GM19468 (cell line): ENCODE results near the gene FLT1.
A peak's percentile ranks its signal among the peaks of the same experiment; 100 is the strongest.

Experiments used
- ATAC-seq: cut with Tn5 transposase; IDR thresholded peaks from one replicate; pipeline ENCODE4 v1.9.1; 2021; ENCODE audit warnings: mild to moderate bottlenecking, moderate library complexity, moderate number of reproducible peaks; ENCODE audit not compliant: unreplicated experiment; ENCODE audit errors: extremely low read depth

The FLT1 gene

GRCh38 chr13:28333204-28333881 lies 161.6 kb downstream of the FLT1 start:
- no peak for ATAC-seq

- no peak for ATAC-seq
These were observed 165.4 kb downstream of the FLT1 start for GRCh38 chr13:28329395-28330158.

GRCh38 chr13:28328271-28328607 lies 166.7 kb downstream of the FLT1 start:
- no peak for ATAC-seq

- no peak for ATAC-seq
These were observed 167.3 kb downstream of the FLT1 start for GRCh38 chr13:28327373-28328270.

- no peak for ATAC-seq
These were observed 168.9 kb downstream of the FLT1 start for GRCh38 chr13:28326056-28326455.

- ATAC-seq: no peak
These were observed 169.9 kb downstream of the FLT1 start for GRCh38 chr13:28325022-28325421.

- peak; percentile 44 for ATAC-seq
These were observed 170.6 kb downstream of the FLT1 start for GRCh38 chr13:28324181-28324789.

- no peak for ATAC-seq
These were observed 172.5 kb downstream of the FLT1 start for GRCh38 chr13:28322256-28322905.

GRCh38 chr13:28321756-28322155 lies 173.2 kb downstream of the FLT1 start:
- no peak for ATAC-seq

GRCh38 chr13:28320884-28321574 lies 173.9 kb downstream of the FLT1 start:
- no peak for ATAC-seq

- no peak for ATAC-seq
These were observed 174.7 kb downstream of the FLT1 start for GRCh38 chr13:28320209-28320608.

GRCh38 chr13:28319528-28319927 lies 175.4 kb downstream of the FLT1 start:
- ATAC-seq: no peak

- no peak for ATAC-seq
These were observed 176.4 kb downstream of the FLT1 start for GRCh38 chr13:28318496-28318895.

- ATAC-seq: no peak
These were observed 178.1 kb downstream of the FLT1 start for GRCh38 chr13:28316836-28317235.

- ATAC-seq: no peak
These were observed 178.8 kb downstream of the FLT1 start for GRCh38 chr13:28316129-28316528.

GRCh38 chr13:28314879-28315278 lies 180.0 kb downstream of the FLT1 start:
- no peak for ATAC-seq

GRCh38 chr13:28313579-28313978 lies 181.3 kb downstream of the FLT1 start:
- no peak for ATAC-seq

GRCh38 chr13:28306325-28306724 lies 188.6 kb downstream of the FLT1 start:
- ATAC-seq: no peak

GRCh38 chr13:28301839-28302238 lies 193.1 kb downstream of the FLT1 start:
- no peak for ATAC-seq
